Pons (tissue), 1 donor: ENCODE data around the gene APLN.

Experiments
- DNase-seq: peaks from one replicate; pipeline ENCODE4 v3.0.0-alpha.2; 2016; ENCODE audit warnings: low spot score

The APLN gene

GRCh38 chrX:129661369-129661768 is 6.6 kb upstream of the APLN start:
- DNase-seq, result no peak

DNA sequence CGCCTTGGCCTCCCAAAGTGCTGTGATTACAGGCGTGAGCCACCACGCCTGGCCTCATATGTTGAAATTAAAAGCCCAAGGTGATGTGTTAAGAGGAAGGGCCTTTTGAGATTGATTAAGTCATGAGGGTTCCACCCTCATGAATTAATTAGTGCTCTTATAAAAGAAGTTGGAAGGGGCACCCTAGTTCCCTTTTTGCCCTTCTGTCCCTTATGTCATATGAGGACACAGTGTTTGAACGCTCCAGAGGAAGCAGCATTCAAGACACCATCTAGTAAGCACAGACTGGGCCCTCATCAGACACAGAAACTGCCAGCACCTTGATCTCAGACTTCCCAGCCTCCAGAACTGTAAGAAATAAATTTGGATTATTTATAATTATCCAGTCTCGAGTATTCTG is 5.1 kb upstream of the APLN start:
- DNase-seq, result no peak

- DNase-seq, result no peak
Measured at GRCh38 chrX:129659141-129659540, 4.4 kb upstream of the APLN start.

- no peak for DNase-seq
Measured at GRCh38 chrX:129658429-129658828, 3.7 kb upstream of the APLN start.

DNA sequence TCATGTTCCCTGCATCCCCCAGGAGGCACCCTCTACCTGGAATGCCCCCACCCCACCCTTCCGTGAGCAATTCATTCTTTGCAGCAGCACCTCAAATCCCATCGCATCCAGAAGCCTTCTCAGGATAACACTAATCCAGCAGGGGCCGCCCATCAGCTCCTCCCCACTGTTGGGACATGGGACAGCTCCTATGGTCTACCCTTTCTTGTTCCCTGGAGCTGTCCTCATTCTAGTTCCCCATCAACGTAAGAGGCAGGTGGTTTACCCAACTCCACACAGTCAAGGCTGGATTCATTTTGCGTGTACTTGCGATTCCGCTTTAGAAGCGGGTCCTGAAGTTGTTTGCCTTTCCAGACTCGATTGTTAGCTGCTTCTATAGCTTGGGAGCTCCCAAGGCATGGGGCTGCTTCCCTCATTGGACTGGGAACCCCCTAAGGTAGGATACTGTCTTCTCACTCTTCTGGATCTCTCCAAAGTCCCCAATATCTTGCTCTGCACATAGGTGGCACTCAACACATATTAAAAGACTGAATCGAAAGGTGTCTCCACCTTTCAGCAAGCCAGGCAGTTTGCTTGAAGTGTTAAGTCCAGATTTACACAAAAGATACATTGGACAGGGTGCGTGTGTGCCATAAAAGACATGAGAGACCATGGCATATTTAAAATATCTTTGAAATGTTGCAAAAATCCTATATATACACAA is 942 bp upstream of the APLN start:
- DNase-seq, result no peak

- DNase-seq, result no peak
Measured at GRCh38 chrX:129653971-129654651, 645 bp downstream of the APLN start.

DNA sequence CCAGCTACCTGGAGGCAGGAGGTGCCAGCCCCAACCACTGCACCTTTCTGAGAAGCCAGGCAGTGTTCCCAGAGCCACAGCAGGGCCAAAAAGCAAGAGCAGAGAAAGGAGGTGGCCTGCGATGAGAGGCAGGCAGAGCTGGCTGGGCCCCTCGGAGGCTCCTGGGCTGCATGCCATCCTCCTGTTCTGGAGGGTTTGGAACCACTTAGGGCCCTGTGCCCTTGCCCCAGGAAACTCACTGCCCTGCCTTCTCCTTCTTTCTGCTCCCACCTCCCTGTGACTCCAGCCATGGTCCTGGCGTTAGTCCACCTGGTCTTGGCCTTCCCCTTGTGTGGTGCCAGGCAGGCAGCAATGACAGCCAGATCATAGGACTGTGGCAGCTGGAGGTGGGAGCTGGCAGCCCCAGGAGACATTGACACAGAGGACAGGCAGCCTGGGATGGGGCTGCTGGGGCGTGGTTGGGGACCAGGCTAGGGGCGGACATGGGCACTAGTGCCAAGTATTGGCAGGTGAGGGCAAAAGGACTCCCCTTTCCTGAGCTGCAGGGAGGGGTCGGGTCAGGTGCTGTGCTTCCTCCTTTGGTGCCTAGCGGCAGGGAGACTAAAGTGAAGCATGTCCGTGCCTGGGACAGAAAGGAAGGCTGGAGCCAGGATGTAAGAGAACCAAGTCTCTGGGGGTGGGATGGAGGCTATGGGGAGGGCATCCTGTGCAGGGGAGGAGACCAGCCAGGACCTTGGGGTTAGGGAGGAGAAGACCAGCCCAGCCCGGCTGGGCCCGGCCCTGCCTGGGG is 1.4 kb downstream of the APLN start:
- DNase-seq, result peak; percentile 37

DNA sequence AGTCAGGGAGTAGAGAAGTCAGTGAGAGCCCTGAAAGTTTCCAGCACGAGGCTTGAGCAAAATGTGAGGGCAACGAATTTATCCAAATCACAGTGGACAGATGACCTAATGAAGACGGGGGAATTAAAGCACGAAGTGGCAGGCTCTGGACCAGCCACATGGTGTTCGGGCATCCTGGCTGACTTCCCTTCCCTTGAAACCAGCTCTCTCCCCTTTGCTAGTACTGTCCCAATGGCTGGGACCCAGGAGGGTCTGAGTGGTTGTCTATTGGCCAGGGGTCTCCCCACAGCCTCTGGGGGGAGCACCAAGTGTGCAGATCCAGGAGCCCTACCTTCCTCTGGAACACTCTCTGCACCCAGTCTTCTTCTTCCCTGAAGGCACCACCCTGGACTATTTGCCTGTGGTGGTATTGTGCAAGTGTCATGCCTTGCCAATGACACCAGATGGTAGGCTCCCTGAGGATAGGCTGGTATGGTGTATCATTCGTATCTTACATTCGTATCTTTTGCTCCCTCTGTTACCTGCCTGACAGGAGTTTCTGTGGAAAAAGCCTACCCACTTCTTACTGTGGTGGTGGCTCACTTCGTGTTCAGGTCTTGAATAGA is 2.1 kb downstream of the APLN start:
- DNase-seq, result no peak

- DNase-seq, result no peak
Measured at GRCh38 chrX:129651756-129652564, 2.8 kb downstream of the APLN start.

GRCh38 chrX:129650821-129651510 is 3.8 kb downstream of the APLN start:
- no peak for DNase-seq

GRCh38 chrX:129650183-129650689 is 4.5 kb downstream of the APLN start:
- DNase-seq, result no peak

- no peak for DNase-seq
Measured at GRCh38 chrX:129649268-129650182, 5.2 kb downstream of the APLN start.

DNA sequence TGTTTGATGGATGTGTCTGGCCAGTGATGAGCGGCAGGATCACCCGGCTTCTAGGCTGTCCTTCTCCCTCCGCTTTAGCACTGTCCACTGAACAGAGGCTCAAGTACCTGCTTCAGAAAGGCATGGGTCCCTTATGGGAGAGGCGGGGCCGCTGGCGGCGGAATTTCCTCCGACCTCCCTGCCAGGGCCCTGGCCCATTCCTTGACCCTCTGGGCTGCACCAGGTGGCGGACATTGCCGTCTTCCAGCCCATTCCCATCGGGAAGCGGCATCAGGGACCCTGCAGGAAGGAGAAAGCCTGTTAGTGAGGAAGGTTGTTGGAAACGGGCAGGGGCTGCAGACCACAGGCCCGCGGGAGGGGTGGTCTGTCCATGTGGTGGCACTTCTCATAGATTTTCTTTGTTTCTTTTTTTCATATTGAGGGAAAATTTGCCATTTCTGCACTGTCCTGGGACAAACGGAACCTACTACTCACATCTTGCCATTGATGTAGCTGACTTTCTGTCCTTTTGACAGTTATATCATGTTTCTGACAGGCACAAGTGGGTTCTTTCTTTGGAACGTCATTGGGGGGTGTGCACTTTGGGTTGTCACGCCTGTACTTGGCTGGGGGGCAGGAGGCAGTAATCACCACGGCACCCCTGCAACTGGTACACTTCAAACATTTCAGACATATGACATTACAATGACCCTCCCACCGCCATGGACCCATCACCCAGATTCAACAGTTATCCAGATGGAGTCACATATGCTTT is 6.1 kb downstream of the APLN start:
- DNase-seq, result no peak

GRCh38 chrX:129647418-129648410 is 7.0 kb downstream of the APLN start:
- no peak for DNase-seq

GRCh38 chrX:129646566-129647417 is 8.0 kb downstream of the APLN start:
- no peak for DNase-seq

DNA sequence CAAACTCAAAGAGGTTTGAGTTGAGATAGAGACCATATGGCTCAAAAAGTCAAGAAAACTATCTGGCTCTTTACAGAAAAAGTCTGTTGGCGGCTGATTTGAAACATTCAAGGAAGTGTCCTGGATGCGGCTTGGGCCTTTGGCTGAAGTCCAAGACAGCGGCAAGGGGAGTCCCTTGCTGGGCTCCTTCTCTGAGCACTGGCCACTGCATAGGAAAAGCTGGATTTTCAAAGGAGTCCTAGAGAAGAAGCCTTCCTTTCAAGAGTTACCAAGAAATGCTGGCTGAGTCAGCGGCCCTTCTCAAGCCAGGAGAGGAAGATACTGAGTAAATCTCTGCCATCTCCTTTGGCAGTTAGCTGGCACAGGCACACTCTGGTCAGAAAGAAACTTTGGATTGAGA is 12.1 kb downstream of the APLN start:
- peak; percentile 17 for DNase-seq

DNA sequence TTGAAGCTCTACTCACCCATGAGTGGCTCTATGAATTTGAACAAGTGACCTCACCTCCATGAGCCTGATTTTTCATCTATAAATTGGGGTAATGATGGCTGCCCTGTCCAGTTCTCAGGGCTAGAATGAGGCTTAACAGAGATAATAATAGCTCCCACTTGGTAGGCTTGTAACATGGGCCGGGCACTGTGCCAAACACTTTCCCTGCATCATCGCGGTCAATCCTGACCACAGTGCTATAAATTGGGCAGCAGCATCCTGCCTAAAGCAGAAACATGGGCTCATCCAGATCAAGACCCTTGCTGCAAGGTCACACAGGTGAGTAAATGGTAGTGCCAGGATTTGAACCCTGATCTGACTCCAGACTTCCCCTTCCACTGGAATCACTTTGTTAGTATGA is 12.8 kb downstream of the APLN start:
- no peak for DNase-seq
